Panc1 (cell line): Measurements from ENCODE around the gene CALM3. TPM values are rescaled to one million over a fixed set of nuclear protein-coding genes. Genes with fewer than 3 reads are reported as not detected.
"Not testable (repeated sequence)": the region's sequence is repeated elsewhere in the genome, so short reads cannot be mapped to it uniquely, and the experiment has no call there.

Experiments used
- ATAC-seq: fragments of 200-7000 bp; cut with Tn5 transposase; 2 replicates; pipeline ENCODE4 v1.9.1; 2020; ENCODE audit warnings: mild to moderate bottlenecking, moderate library complexity
- BruUV-seq: library from RNA; stranded (reverse); fragments of 400-500 nt; replicated peaks from 2 replicates; lab custom pipeline; 2021; lab: Mats Ljungman, UMichigan
- CTCF ChIA-PET: fragments of 300-600 bp; sonication (Branson Sonifier 250); formaldehyde crosslinking; loops from one replicate; lab custom pipeline; 2022; ENCODE audit warnings: antibody characterized with exemption; lab: Charles Lee
- POLR2A ChIA-PET: fragments of 300-600 bp; sonication (Branson Sonifier 250); formaldehyde crosslinking; loops from one replicate; lab custom pipeline; 2022; ENCODE audit warnings: antibody characterized with exemption; lab: Charles Lee
- DNase-seq: peaks from one replicate; pipeline ENCODE4 v3.0.0-alpha.2; 2010; ENCODE audit warnings: low read depth, low spot score
- H3K27ac ChIP-seq: 2 replicates; pipeline ENCODE4 v1.5.1; 2011; ENCODE audit warnings: mild to moderate bottlenecking, low read length, inconsistent platforms
- H3K27me3 ChIP-seq: fragments of 200-500 bp; sonication (Bioruptor generic); 2 replicates; pipeline ENCODE4 v1.6.0; 2014; ENCODE audit warnings: low read length, inconsistent platforms; ENCODE audit not compliant: control insufficient read depth, insufficient read depth
- H3K36me3 ChIP-seq: fragments of 200-500 bp; sonication (Bioruptor generic); 2 replicates; pipeline ENCODE4 v1.5.1; 2014; ENCODE audit warnings: inconsistent platforms, mild to moderate bottlenecking, low read length, moderate library complexity; ENCODE audit not compliant: control insufficient read depth, insufficient read depth
- H3K4me1 ChIP-seq: 2 replicates; pipeline ENCODE4 v1.5.1; 2011; ENCODE audit warnings: inconsistent platforms, mild to moderate bottlenecking, low read length, moderate library complexity; ENCODE audit not compliant: control insufficient read depth, insufficient read depth
- H3K4me3 ChIP-seq, 2 experiments: 2 replicates each; pipeline ENCODE4 v1.5.1; 2011 to 2012; ENCODE audit warnings: low read depth in 2 of 2, low read length in 2 of 2, mild to moderate bottlenecking in 2 of 2, inconsistent platforms in 1 of 2, moderate library complexity in 1 of 2
- H3K9me3 ChIP-seq: fragments of 200-500 bp; sonication (Bioruptor generic); 2 replicates; pipeline ENCODE4 v1.5.1; 2014; ENCODE audit warnings: low read depth, mild to moderate bottlenecking, inconsistent platforms, low read length, moderate library complexity; ENCODE audit not compliant: control insufficient read depth, insufficient read depth
- POLR2AphosphoS5 ChIP-seq: IDR thresholded peaks from 2 replicates; pipeline ENCODE4 v1.6.1; 2012; ENCODE audit warnings: mild to moderate bottlenecking, low read depth, low read length, moderate library complexity
- SIN3A ChIP-seq: IDR thresholded peaks from 2 replicates; pipeline ENCODE4 v1.6.1; 2012; ENCODE audit warnings: low read depth, mild to moderate bottlenecking, low read length, moderate library complexity, borderline replicate concordance; ENCODE audit not compliant: insufficient read depth
- TCF7L2 ChIP-seq: IDR thresholded peaks from 2 replicates; pipeline ENCODE4 v1.6.1; 2011; ENCODE audit warnings: mild to moderate bottlenecking, low read depth, low read length, inconsistent platforms
- in situ Hi-C: cut with HindIII; loops from 2 replicates; pipeline ENCODE4 v1.10.0; 2016; ENCODE audit warnings: low sequenced_read_pairs, low pct_unique_long_range_greater_than_20kb
- intact Hi-C: fragments of 100-400 bp; cut with micrococcal nuclease; formaldehyde crosslinking; loops from one replicate; pipeline ENCODE4 v1.10.0; 2022; ENCODE audit not compliant: unreplicated experiment
- total RNA-seq: library from RNA; stranded (reverse); gene quantifications from one replicate; pipeline ENCODE4 v1.2.1, GENCODE V29; 2021; ENCODE audit not compliant: unreplicated experiment
- TF ChIP-seq, protein P1 (sequence below), 2 experiments: IDR thresholded peaks; 2 replicates each; pipeline ENCODE4 v1.6.1; 2011 to 2012; ENCODE audit warnings: low read depth in 2 of 2, control low read depth in 1 of 2, low read length in 1 of 2, mild to moderate bottlenecking in 1 of 2, moderate library complexity in 1 of 2; ENCODE audit not compliant: insufficient read depth in 1 of 2
- TF ChIP-seq, protein P2 (sequence below): fragments of 450-650 bp; IDR thresholded peaks from 2 replicates; pipeline ENCODE4 v1.5.1; 2017; ENCODE audit warnings: mild to moderate bottlenecking

CALM3 gene
- total RNA-seq, 1 experiment from 2014 or later: 212 TPM

DNA sequence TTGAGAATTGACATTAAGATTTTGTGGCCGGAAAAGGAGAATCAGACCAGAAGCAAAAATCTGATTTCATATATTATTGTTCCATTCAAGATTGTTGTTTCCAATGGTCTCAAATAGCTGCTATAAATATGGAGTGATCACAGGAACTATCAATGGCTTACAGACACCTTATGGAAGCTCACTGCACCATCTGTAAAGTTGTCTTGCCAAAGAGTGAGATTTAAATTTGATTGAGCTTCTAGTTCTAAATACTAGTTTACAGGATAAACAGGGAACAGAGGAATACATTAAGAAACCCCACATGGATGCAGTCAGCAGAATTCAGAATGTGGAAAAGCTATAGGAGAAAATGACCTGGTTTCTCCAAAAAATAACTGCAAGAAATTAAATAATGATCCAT lies 47.0 kb upstream of the CALM3 start:
- in situ Hi-C loops (no loop called here), intact Hi-C loops (no loop called here)
- Histone ChIP-seq H3K4me3 (no peak overlapping the region), H3K27me3 (no peaks in the 10 kb centered on the region), H3K9me3 (peaks cover 7% of the 10 kb centered on the region; the same call in 1 of the 2 replicates), H3K4me1 (no peaks in the 10 kb centered on the region), H3K36me3 (no peaks in the 10 kb centered on the region), H3K27ac (no peak overlapping the region)
- no peak for TF ChIP-seq POLR2AphosphoS5
- TF ChIP-seq TCF7L2: no peak
- TF ChIP-seq SIN3A: no peak
- TF ChIP-seq, protein P1, sequence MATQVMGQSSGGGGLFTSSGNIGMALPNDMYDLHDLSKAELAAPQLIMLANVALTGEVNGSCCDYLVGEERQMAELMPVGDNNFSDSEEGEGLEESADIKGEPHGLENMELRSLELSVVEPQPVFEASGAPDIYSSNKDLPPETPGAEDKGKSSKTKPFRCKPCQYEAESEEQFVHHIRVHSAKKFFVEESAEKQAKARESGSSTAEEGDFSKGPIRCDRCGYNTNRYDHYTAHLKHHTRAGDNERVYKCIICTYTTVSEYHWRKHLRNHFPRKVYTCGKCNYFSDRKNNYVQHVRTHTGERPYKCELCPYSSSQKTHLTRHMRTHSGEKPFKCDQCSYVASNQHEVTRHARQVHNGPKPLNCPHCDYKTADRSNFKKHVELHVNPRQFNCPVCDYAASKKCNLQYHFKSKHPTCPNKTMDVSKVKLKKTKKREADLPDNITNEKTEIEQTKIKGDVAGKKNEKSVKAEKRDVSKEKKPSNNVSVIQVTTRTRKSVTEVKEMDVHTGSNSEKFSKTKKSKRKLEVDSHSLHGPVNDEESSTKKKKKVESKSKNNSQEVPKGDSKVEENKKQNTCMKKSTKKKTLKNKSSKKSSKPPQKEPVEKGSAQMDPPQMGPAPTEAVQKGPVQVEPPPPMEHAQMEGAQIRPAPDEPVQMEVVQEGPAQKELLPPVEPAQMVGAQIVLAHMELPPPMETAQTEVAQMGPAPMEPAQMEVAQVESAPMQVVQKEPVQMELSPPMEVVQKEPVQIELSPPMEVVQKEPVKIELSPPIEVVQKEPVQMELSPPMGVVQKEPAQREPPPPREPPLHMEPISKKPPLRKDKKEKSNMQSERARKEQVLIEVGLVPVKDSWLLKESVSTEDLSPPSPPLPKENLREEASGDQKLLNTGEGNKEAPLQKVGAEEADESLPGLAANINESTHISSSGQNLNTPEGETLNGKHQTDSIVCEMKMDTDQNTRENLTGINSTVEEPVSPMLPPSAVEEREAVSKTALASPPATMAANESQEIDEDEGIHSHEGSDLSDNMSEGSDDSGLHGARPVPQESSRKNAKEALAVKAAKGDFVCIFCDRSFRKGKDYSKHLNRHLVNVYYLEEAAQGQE (IDR thresholded peaks at IDR 0.05; ENCODE audit: insufficient read depth in 1 of 2, low read depth in 2 of 2, low read length in 1 of 2): no peak
- TF ChIP-seq, protein P2, sequence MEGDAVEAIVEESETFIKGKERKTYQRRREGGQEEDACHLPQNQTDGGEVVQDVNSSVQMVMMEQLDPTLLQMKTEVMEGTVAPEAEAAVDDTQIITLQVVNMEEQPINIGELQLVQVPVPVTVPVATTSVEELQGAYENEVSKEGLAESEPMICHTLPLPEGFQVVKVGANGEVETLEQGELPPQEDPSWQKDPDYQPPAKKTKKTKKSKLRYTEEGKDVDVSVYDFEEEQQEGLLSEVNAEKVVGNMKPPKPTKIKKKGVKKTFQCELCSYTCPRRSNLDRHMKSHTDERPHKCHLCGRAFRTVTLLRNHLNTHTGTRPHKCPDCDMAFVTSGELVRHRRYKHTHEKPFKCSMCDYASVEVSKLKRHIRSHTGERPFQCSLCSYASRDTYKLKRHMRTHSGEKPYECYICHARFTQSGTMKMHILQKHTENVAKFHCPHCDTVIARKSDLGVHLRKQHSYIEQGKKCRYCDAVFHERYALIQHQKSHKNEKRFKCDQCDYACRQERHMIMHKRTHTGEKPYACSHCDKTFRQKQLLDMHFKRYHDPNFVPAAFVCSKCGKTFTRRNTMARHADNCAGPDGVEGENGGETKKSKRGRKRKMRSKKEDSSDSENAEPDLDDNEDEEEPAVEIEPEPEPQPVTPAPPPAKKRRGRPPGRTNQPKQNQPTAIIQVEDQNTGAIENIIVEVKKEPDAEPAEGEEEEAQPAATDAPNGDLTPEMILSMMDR: no peak
- DNase-seq: no peak
- BruUV-seq: no TSS peak
- ChIA-PET POLR2A (no interaction called here), CTCF (no interaction called here)
- no peak for ATAC-seq

DNA sequence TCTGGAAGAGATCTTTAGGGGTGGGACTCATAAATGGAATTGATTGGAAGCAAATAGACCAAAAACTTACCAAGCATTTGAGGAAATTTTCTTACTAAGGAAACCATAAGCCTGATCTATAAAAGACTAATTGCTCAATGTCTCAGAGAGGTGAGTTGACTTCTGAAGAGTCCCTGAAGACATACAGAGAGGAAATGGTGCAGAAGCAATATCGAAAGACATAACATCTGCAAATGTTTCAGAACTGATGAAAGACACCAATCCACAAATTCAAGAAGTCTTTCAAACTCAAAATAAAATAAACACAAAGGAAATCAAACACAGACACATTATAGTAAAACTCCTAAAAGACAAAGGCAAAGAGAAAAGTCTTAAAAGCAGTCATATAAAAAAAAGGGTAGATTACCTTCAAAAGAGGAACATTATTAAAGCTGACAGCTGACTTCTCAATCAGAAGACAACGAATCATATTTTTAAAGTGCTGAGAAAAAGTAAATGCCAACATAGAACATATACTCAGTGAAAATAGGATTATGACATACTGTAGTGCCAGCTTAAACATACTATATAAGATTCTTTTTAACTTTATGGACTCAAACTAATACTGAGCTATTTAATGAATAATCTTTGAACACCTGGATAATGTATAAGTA lies 45.4 kb upstream of the CALM3 start:
- BruUV-seq: no TSS peak
- CTCF ChIA-PET: interaction anchor here (0.6 kb wide), 1 partner anchor 13 kb away, joined by 7 read pairs; no protein-coding TSS in a partner anchor
- ATAC-seq (no peak), DNase-seq (no peak)
- Histone ChIP-seq H3K27me3 (no peaks in the 10 kb centered on the region), H3K4me1 (no peaks in the 10 kb centered on the region), H3K36me3 (no peaks in the 10 kb centered on the region), H3K27ac (no peak overlapping the region), H3K9me3 (peaks cover 3% of the 10 kb centered on the region; the same call in 1 of the 2 replicates), H3K4me3 (no peak overlapping the region)
- POLR2A ChIA-PET: no interaction called here
- in situ Hi-C loops (no loop called here), intact Hi-C loops (no loop called here)
- TF ChIP-seq, protein P1 (IDR thresholded peaks at IDR 0.05; ENCODE audit: insufficient read depth in 1 of 2, low read depth in 2 of 2, low read length in 1 of 2): no peak
- TF ChIP-seq, protein P2: no peak
- no peak for TF ChIP-seq TCF7L2
- TF ChIP-seq POLR2AphosphoS5: no peak

DNA sequence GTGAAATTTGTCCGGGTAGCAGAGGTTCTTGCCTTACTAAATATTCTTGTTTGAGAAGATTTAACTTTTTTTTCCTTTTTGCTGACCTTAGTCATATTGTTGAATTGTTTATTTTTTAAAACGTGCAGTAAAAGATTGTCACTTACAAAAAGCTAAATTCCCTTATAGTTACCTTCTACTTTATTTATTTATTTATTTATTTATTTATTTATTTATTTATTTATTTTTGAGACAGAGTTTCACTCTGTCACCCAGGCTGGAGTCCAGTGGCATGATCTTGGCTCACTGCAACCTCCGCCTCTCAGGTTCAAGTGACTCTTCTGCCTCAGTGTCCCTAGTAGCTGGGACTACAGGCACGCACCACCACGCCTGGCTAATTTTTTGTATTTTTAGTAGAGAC lies 44.7 kb upstream of the CALM3 start:
- ATAC-seq, H3K4me3 ChIP-seq, H3K9me3 ChIP-seq, POLR2A ChIA-PET, DNase-seq, H3K27me3 ChIP-seq, BruUV-seq, H3K27ac ChIP-seq, in situ Hi-C loops, H3K36me3 ChIP-seq, intact Hi-C loops, H3K4me1 ChIP-seq: not testable (repeated sequence)
- CTCF ChIA-PET: interaction anchor here (0.6 kb wide), 1 partner anchor 14 kb away, joined by 7 read pairs; no protein-coding TSS in a partner anchor
